ENCODE results near the gene TM4SF5.

DNA sequence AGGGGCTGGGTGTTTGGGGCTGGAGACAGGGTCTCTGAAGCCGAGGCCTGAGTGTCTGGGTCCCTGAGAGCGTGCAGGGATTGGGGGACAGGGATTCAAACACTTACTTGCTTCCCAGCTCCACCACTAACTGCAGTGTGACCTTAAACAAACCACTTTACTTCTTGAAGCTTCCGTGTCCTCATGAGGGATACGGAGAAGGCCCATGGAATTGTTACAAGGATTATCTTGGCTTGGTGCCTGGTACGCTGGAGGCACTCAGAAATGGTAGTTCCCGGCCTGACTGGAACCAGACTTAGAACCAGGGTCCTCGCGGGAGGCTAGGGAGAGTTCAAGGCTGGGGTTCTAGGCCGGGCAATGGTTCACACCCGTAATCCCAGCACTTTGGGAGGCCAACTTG is 29.1 kb upstream of the TM4SF5 start:
- TF ChIP-seq CTCF (IDR thresholded peaks at IDR 0.05) (no peak), POLR2A (IDR thresholded peaks at IDR 0.05) (no peak), EP300 (IDR thresholded peaks at IDR 0.05) (no peak)
